ENCODE results near the gene SSBP2.

Gene SSBP2

DNA sequence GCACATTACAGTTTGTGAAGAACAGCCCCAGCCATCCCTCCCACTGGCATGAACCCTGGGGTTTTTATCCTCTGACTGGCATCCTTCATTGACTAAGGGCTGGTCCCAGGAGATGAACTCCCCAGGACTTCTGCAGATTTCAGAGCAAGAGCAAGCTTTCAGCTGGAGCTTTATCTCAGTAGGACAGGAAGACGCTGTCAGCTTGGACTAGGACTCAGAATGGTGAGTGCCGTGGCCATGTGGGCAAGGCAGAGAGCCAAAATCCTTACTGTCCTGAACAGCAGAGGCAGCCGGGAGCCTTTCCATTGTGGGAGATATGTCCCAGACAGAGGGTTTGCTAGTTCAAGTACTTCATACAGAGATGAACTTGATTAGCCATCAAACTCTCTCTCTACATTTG, 353.7 kb downstream of the SSBP2 start:
- no peak for TF ChIP-seq RAD21 (IDR thresholded peaks at IDR 0.05; ENCODE audit: low read depth)
- TF ChIP-seq ZBTB7A (IDR thresholded peaks at IDR 0.05; ENCODE audit: low read depth): no peak
- TF ChIP-seq REST (IDR thresholded peaks at IDR 0.05; ENCODE audit: low read depth): no peak
- no peak for TF ChIP-seq TCF12 (IDR thresholded peaks at IDR 0.05; ENCODE audit: low read depth)
- TF ChIP-seq, protein P1, sequence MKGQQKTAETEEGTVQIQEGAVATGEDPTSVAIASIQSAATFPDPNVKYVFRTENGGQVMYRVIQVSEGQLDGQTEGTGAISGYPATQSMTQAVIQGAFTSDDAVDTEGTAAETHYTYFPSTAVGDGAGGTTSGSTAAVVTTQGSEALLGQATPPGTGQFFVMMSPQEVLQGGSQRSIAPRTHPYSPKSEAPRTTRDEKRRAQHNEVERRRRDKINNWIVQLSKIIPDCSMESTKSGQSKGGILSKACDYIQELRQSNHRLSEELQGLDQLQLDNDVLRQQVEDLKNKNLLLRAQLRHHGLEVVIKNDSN (IDR thresholded peaks at IDR 0.05): no peak
- no peak for TF ChIP-seq CREB1 (IDR thresholded peaks at IDR 0.05; ENCODE audit: low read depth)
- TF ChIP-seq TAF1 (IDR thresholded peaks at IDR 0.05; ENCODE audit: low read depth): no peak
- no peak for TF ChIP-seq CEBPB (IDR thresholded peaks at IDR 0.05)
- no peak for TF ChIP-seq YY1 (IDR thresholded peaks at IDR 0.05; ENCODE audit: low read depth)
- no peak for TF ChIP-seq EGR1 (IDR thresholded peaks at IDR 0.05)
- TF ChIP-seq TEAD4 (IDR thresholded peaks at IDR 0.05): no peak
- no peak for TF ChIP-seq NFIC (IDR thresholded peaks at IDR 0.05)
- no peak for TF ChIP-seq EP300 (IDR thresholded peaks at IDR 0.05; ENCODE audit: borderline replicate concordance)
- TF ChIP-seq FOXM1 (IDR thresholded peaks at IDR 0.05; ENCODE audit: borderline replicate concordance, low read depth): no peak
- no peak for TF ChIP-seq MAX (IDR thresholded peaks at IDR 0.05)

- TF ChIP-seq MAX (IDR thresholded peaks at IDR 0.05) (no peak), REST (IDR thresholded peaks at IDR 0.05; ENCODE audit: low read depth) (no peak), ZBTB7A (IDR thresholded peaks at IDR 0.05; ENCODE audit: low read depth) (no peak), EGR1 (IDR thresholded peaks at IDR 0.05) (no peak), YY1 (IDR thresholded peaks at IDR 0.05; ENCODE audit: low read depth) (no peak), TEAD4 (IDR thresholded peaks at IDR 0.05) (no peak), NFIC (IDR thresholded peaks at IDR 0.05) (no peak), TAF1 (IDR thresholded peaks at IDR 0.05; ENCODE audit: low read depth) (no peak), CEBPB (IDR thresholded peaks at IDR 0.05) (no peak), CREB1 (IDR thresholded peaks at IDR 0.05; ENCODE audit: low read depth) (no peak), EP300 (IDR thresholded peaks at IDR 0.05; ENCODE audit: borderline replicate concordance) (no peak), RAD21 (IDR thresholded peaks at IDR 0.05; ENCODE audit: low read depth) (no peak), FOXM1 (IDR thresholded peaks at IDR 0.05; ENCODE audit: borderline replicate concordance, low read depth) (no peak), TCF12 (IDR thresholded peaks at IDR 0.05; ENCODE audit: low read depth) (no peak)
- TF ChIP-seq, protein P1 (IDR thresholded peaks at IDR 0.05): no peak
These were observed 355.6 kb downstream of the SSBP2 start for GRCh38 chr5:81395262-81395661.

DNA sequence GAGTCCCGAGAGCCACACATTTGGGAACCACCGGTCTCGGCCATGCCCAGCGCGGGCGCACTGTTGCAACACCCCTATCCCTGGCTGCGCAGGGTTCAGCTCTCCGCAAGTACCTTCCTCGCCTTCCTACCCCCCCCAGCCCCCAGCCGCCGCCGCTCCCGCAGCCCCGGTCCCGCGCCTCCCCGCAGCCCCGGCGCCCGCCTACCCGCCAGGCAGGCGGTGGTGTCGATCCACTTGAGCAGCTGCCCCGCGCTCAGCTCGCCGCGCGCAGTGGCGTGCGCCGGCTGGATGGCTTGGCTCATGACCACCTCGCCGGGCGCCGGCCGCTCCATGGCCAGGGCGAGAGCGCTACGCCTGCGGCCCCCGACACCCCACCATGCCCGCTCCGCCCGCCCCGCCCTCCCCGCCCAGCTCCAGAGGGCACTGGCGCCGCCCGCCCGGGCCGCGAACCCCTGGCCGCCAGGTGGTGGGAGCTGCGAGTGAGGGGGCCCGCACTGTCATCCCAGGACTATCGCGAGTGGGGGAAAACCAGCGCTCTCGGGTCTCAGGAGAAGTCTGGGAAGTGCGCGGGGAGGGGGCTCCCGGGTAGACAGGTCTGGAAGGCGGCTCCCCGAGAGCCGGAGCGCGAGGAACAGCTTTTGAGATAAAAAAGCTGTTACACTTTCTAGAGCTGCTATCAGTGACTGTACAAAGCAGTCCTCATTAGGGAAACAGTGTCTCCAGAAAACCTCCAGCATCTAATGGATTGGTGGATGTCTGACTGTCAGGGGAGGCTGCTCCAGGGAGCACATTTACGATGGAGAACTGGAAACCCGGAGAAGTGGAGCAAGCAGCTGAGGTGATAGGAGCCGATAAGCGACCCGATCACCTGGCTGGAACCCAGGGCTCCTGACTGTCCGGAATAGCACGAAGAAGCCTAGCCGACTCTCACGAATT, 356.8 kb downstream of the SSBP2 start, which contains the start of gene ACOT12:
Gene ACOT12 (minus strand): TSS at position 352 of the 936 bp plus-strand sequence. CDS start 20 bp downstream, at position 332.
- TF ChIP-seq NFIC (IDR thresholded peaks at IDR 0.05) (no peak), TAF1 (IDR thresholded peaks at IDR 0.05; ENCODE audit: low read depth) (no peak), YY1 (IDR thresholded peaks at IDR 0.05; ENCODE audit: low read depth) (no peak), CREB1 (IDR thresholded peaks at IDR 0.05; ENCODE audit: low read depth) (no peak), RAD21 (IDR thresholded peaks at IDR 0.05; ENCODE audit: low read depth) (no peak)

GRCh38 chr5:81393430-81393782, 357.5 kb downstream of the SSBP2 start:
- TF ChIP-seq RAD21 (IDR thresholded peaks at IDR 0.05; ENCODE audit: low read depth): no peak
- TF ChIP-seq TCF12 (IDR thresholded peaks at IDR 0.05; ENCODE audit: low read depth): no peak
- no peak for TF ChIP-seq REST (IDR thresholded peaks at IDR 0.05; ENCODE audit: low read depth)
- no peak for TF ChIP-seq YY1 (IDR thresholded peaks at IDR 0.05; ENCODE audit: low read depth)
- no peak for TF ChIP-seq CEBPB (IDR thresholded peaks at IDR 0.05)

Measured in Ishikawa (cell line).